Activated CD4-positive, alpha-beta memory T cell treated with anti-CD3 and anti-CD28 coated beads, Interleukin-2, amount 10 ng/mL, durations not matched to agents 7 days and 5 days (primary cell): ENCODE measurements around the gene PDSS1. TPM values are rescaled to one million over a fixed set of nuclear protein-coding genes. Genes with fewer than 3 reads are reported as not detected.

Experiments
- CTCF ChIA-PET: fragments of 350-600 bp; sonication (Branson Sonifier 250); formaldehyde crosslinking; loops from one replicate; lab custom pipeline; 2021; ENCODE audit warnings: antibody characterized with exemption, inconsistent platforms; lab: Charles Lee
- POLR2A ChIA-PET: fragments of 350-600 bp; sonication (Branson Sonifier 250); formaldehyde crosslinking; loops from one replicate; lab custom pipeline; 2021; ENCODE audit warnings: antibody characterized with exemption; lab: Charles Lee
- DNase-seq: peaks from one replicate; pipeline ENCODE4 v3.0.0-alpha.2; 2020
- H3K27ac Mint-ChIP-seq: one replicate; pipeline ENCODE4 v1.8.0; 2021; ENCODE audit warnings: mild to moderate bottlenecking, mixed read lengths
- H3K27me3 Mint-ChIP-seq: one replicate; pipeline ENCODE4 v1.8.0; 2021; ENCODE audit warnings: mixed read lengths
- H3K36me3 Mint-ChIP-seq: one replicate; pipeline ENCODE4 v1.8.0; 2021; ENCODE audit warnings: low read depth, mixed read lengths
- H3K4me1 Mint-ChIP-seq: one replicate; pipeline ENCODE4 v1.8.0; 2021; ENCODE audit warnings: mixed read lengths
- H3K4me3 Mint-ChIP-seq: one replicate; pipeline ENCODE4 v1.8.0; 2021; ENCODE audit warnings: mild to moderate bottlenecking, mixed read lengths
- H3K9me3 Mint-ChIP-seq: one replicate; pipeline ENCODE4 v1.8.0; 2021; ENCODE audit warnings: mixed read lengths
- total RNA-seq, 2 experiments: library from RNA; stranded (reverse); gene quantifications; one replicate each; pipeline ENCODE4 v1.2.3, GENCODE V29; 2021

The PDSS1 gene
- total RNA-seq, 2 experiments from 2014 or later = 10.7 to 12.9 TPM

DNA sequence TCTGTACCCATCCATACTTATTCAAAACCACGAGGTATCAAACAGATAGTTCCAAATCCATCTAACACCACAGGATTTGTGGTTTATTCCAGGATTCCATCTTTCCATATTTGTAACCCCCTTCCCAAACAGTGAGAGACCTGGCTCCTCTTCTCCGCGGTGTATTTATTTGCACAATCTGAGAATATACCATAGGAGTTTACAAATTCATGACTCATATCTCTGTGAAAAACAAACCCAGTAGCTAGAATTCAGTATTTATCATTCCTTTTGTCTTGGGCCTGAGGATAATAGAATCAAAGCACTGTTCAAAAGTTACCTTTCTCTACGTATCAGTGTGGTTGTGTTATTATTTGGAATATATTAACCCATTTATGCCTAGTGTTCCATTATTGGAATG is 31.9 kb downstream of the PDSS1 start:
- POLR2A ChIA-PET = interaction anchor here (1.2 kb wide), 1 partner anchor 10 kb away, joined by 4 read pairs; no protein-coding TSS in a partner anchor
- H3K27me3 Mint-ChIP-seq = no peaks in the 10 kb centered on the region
- no peak overlapping the region for H3K4me3 Mint-ChIP-seq
- H3K27ac Mint-ChIP-seq = no peak overlapping the region
- CTCF ChIA-PET = interaction anchor here (0.6 to 5.5 kb wide), 3 partner anchors 131 to 370 kb away, joined by 3 to 116 read pairs (median 36); partner anchors contain the start of gene ABI1
- H3K4me1 Mint-ChIP-seq = peaks cover 12% of the 10 kb centered on the region
- no peak for DNase-seq
- no peaks in the 10 kb centered on the region for H3K9me3 Mint-ChIP-seq
- peaks cover 47% of the 10 kb centered on the region for H3K36me3 Mint-ChIP-seq

DNA sequence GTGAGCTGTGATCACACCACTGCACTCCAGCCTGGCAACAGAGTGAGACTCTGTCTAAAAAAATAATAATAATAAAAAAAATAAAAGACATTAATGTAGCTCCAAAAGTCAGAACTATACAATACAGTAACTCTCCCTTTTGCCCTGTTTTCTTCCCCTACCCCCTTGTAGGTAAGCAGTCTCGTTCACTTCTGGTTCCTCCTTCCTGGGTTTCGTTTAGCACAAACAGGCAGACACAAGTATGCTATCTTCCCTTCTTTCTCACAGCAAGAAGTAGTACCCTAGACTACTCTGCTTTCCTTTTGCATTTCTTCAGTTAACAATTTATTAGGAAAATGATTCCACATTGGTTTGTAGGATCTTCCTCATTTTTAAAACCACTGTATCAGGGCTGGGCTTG is 33.1 kb downstream of the PDSS1 start:
- no peak for DNase-seq
- Mint-ChIP-seq H3K4me1 (peaks cover 15% of the 10 kb centered on the region), H3K27ac (peak overlapping the region; percentile 42), H3K9me3 (no peaks in the 10 kb centered on the region), H3K36me3 (peaks cover 42% of the 10 kb centered on the region), H3K4me3 (no peak overlapping the region), H3K27me3 (no peaks in the 10 kb centered on the region)
- POLR2A ChIA-PET = no interaction called here
- CTCF ChIA-PET = no interaction called here

DNA sequence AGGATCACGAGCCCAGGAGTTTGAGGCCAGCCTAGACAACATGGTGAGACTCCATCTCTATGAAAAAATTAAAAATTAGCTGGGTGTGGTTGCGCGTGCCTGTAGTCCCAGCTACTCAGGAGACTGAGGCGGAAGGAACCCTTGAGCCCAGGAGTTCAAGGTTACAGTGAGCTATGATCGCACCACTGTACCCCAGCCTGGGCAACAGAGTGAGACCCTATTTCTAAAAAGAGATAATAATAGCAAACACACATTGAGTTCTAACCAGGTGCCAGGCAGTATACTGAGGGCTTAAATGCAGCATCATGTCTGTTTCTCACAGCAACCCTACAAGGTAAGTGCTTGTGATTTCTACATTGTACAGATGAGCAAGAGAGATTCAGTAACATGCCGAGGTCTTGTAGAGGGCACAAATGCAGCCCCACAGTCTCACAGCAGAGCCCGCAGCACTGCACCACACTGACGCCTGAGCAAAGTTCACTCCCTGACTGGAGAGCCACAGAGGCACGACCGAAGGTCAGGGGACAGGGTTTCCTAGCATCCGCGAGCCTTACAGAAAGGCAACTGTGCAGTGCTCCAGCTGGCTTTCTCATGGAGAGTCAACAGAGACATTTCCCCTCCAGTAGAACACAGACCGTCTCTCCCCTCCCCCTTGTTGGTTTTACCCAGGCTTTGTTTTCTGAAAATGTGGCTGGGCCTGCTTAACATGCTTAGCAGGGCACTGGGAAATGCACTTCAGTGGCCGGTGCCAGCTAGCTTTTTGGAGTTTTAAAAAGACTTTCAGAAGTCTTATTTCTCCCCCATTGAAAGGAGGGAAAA is 36.5 kb downstream of the PDSS1 start:
- Mint-ChIP-seq H3K27ac (peak overlapping the region; percentile 14), H3K4me3 (no peak overlapping the region), H3K4me1 (peaks cover 39% of the 10 kb centered on the region)

DNA sequence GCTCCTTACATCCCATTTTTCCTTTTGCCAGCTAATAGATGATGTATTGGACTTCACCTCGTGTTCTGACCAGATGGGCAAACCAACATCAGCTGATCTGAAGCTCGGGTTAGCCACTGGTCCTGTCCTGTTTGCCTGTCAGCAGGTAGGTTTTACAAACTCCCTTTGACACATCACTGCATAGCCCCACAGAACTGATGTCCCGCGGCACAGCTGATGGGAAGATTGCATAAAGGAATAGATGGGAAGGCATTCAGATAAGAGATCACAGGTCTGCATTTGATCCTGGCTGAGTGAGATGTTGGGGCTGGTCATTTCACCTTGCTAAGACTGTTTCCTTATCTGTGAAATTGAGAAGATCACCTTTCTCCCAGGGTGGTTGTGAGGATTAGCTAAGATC is 37.9 kb downstream of the PDSS1 start:
- H3K4me1 Mint-ChIP-seq = peaks cover 51% of the 10 kb centered on the region
- H3K27ac Mint-ChIP-seq = no peak overlapping the region
- H3K9me3 Mint-ChIP-seq = no peaks in the 10 kb centered on the region
- ChIA-PET CTCF (interaction anchor here (1.2 to 2.6 kb wide), 2 partner anchors 9 to 10 kb away, joined by 3 to 20 read pairs; no protein-coding TSS in a partner anchor), POLR2A (interaction anchor here (0.7 to 1.3 kb wide), 5 partner anchors 9 to 365 kb away, joined by 3 to 5 read pairs (median 3); partner anchors contain the start of genes ABI1 and ANKRD26)
- DNase-seq = no peak
- H3K4me3 Mint-ChIP-seq = no peak overlapping the region
- no peaks in the 10 kb centered on the region for H3K27me3 Mint-ChIP-seq
- H3K36me3 Mint-ChIP-seq = peaks cover 64% of the 10 kb centered on the region

More for the DNA sequence above, 36.5 kb downstream of the PDSS1 start:
- peaks cover 63% of the 10 kb centered on the region for H3K36me3 Mint-ChIP-seq
- no peak for DNase-seq
- H3K27me3 Mint-ChIP-seq = no peaks in the 10 kb centered on the region
- ChIA-PET CTCF (interaction anchor here (1.2 to 2.6 kb wide), 3 partner anchors 7 to 12 kb away, joined by 3 to 20 read pairs (median 9); no protein-coding TSS in a partner anchor), POLR2A (interaction anchor here (1.2 to 1.8 kb wide), 3 partner anchors 12 to 366 kb away, joined by 3 to 5 read pairs (median 3); partner anchors contain the start of gene ANKRD26)
- H3K9me3 Mint-ChIP-seq = no peaks in the 10 kb centered on the region

DNA sequence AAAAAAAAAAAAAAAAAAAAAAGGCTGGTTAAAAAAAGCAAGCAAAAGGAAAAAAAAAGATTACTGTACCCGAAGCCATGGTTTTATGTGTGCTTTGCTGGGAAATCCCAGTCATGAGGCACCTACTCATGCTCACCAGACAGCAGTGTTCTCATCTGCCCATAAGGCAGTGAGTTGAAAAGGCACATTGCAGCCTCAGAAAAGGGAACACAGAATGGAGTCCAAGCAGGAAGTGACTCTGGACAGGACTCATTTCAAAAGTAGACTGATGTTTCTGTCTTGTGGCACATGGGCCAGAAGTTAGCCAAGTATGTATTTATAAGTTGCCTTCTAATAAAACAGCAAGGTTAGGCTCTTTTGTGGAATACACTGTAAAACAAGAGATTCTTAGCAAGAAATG is 40.2 kb downstream of the PDSS1 start:
- Mint-ChIP-seq H3K36me3 (peaks cover 72% of the 10 kb centered on the region), H3K4me1 (peaks cover 67% of the 10 kb centered on the region), H3K9me3 (no peaks in the 10 kb centered on the region), H3K27ac (peak overlapping the region; percentile 90), H3K4me3 (no peak overlapping the region), H3K27me3 (no peaks in the 10 kb centered on the region)
- POLR2A ChIA-PET = no interaction called here
- peak; percentile 60 for DNase-seq
- CTCF ChIA-PET = interaction anchor here (0.9 kb wide), 1 partner anchor 12 kb away, joined by 3 read pairs; no protein-coding TSS in a partner anchor

- ChIA-PET CTCF (interaction anchor here (0.8 kb wide), 1 partner anchor 12 kb away, joined by 5 read pairs; no protein-coding TSS in a partner anchor), POLR2A (interaction anchor here (0.9 to 3.6 kb wide), 7 partner anchors 9 to 504 kb away, joined by 3 to 22 read pairs (median 10); partner anchors contain the start of genes ABI1, PDSS1 and YME1L1)
- DNase-seq = no peak
- Mint-ChIP-seq H3K36me3 (peaks cover 75% of the 10 kb centered on the region), H3K9me3 (no peaks in the 10 kb centered on the region), H3K4me1 (peaks cover 73% of the 10 kb centered on the region), H3K27ac (peak overlapping the region; percentile 90), H3K27me3 (no peaks in the 10 kb centered on the region), H3K4me3 (no peak overlapping the region)
Observed at GRCh38 chr10:26738301-26738911, 40.9 kb downstream of the PDSS1 start.

DNA sequence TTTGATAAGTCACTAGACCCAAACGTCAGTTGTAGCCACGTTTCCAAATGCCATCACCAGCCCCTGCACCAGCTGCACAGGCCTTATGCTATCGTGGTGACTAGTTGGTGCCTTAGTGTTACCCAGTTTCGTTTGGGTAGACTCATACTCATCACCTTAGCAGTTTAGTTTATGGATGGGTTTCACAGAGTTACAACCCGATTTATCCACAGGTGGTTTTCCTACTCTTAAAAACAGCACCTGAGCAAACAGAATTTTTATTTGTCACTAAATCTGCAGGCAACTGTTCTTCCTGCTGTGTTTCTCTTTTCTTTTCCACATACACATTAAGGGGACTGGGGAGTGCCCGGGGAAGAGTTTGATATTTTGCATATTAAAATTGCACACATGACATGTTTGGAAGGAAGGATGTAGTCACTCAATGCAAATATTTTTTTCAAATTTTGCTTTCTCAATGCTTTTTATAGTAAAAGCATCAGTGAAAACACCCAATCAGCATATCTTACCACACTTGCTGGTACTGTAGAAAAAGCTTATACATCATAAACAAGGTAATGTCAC is 41.6 kb downstream of the PDSS1 start:
- Mint-ChIP-seq H3K9me3 (no peaks in the 10 kb centered on the region), H3K27ac (peak overlapping the region; percentile 90), H3K4me1 (peaks cover 80% of the 10 kb centered on the region), H3K27me3 (no peaks in the 10 kb centered on the region), H3K4me3 (peak overlapping the region; percentile 38), H3K36me3 (peaks cover 80% of the 10 kb centered on the region)
- DNase-seq = peak; percentile 47
- POLR2A ChIA-PET = interaction anchor here (0.9 to 3.6 kb wide), 12 partner anchors 10 to 503 kb away, joined by 3 to 22 read pairs (median 4); partner anchors contain the start of genes ABI1, MASTL, PDSS1 and YME1L1
- CTCF ChIA-PET = interaction anchor here (0.8 to 1.8 kb wide), 4 partner anchors 10 to 142 kb away, joined by 3 to 5 read pairs (median 4); no protein-coding TSS in a partner anchor

- peak overlapping the region; percentile 90 for H3K27ac Mint-ChIP-seq
- H3K9me3 Mint-ChIP-seq = no peaks in the 10 kb centered on the region
- DNase-seq = no peak
- H3K4me1 Mint-ChIP-seq = peaks cover 86% of the 10 kb centered on the region
- H3K36me3 Mint-ChIP-seq = peaks cover 83% of the 10 kb centered on the region
- POLR2A ChIA-PET = interaction anchor here (0.9 to 3.6 kb wide), 4 partner anchors 15 to 119 kb away, joined by 3 to 22 read pairs (median 8); partner anchors contain the start of genes ABI1 and PDSS1
- no peak overlapping the region for H3K4me3 Mint-ChIP-seq
- no peaks in the 10 kb centered on the region for H3K27me3 Mint-ChIP-seq
- CTCF ChIA-PET = interaction anchor here (1.6 to 2.0 kb wide), 2 partner anchors 10 to 120 kb away, joined by 4 to 8 read pairs; partner anchors contain the start of gene ABI1
Observed at GRCh38 chr10:26741368-26741767, 43.9 kb downstream of the PDSS1 start.

GRCh38 chr10:26743091-26743490 is 45.6 kb downstream of the PDSS1 start:
- Mint-ChIP-seq H3K4me3 (no peak overlapping the region), H3K27ac (peak overlapping the region; percentile 90), H3K36me3 (peaks cover 78% of the 10 kb centered on the region), H3K9me3 (no peaks in the 10 kb centered on the region), H3K27me3 (no peaks in the 10 kb centered on the region), H3K4me1 (peaks cover 72% of the 10 kb centered on the region)
- ChIA-PET POLR2A (no interaction called here), CTCF (no interaction called here)
- no peak for DNase-seq

DNA sequence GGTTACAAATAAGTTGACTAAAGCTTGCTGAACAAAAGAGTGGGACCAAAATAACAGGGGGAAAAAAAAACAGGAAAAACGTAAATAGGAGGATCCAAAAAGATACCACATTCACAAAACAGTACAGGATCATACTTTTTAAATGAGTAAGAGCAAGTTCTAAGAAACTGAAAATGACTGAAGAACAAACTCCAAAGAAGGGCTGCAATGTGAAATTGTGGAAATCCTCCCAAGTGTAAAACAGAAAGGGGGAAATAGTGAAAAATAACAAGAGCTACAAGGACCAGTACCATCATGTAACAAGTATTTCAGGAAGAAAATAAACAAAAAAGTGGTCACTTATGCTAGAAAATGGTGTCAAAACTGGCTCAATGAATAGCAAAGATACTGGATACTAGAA is 46.3 kb downstream of the PDSS1 start:
- H3K4me1 Mint-ChIP-seq = peaks cover 64% of the 10 kb centered on the region
- no peaks in the 10 kb centered on the region for H3K27me3 Mint-ChIP-seq
- ChIA-PET CTCF (interaction anchor here (1.1 kb wide), 1 partner anchor 117 kb away, joined by 3 read pairs; the partner anchor contains the start of gene ABI1), POLR2A (interaction anchor here (0.9 to 3.0 kb wide), 2 partner anchors 9 to 117 kb away, joined by 3 to 6 read pairs; partner anchors contain the start of gene ABI1)
- no peak for DNase-seq
- peak overlapping the region; percentile 58 for H3K27ac Mint-ChIP-seq
- H3K4me3 Mint-ChIP-seq = no peak overlapping the region
- peaks cover 76% of the 10 kb centered on the region for H3K36me3 Mint-ChIP-seq
- H3K9me3 Mint-ChIP-seq = no peaks in the 10 kb centered on the region

- H3K27me3 Mint-ChIP-seq = no peaks in the 10 kb centered on the region
- DNase-seq = no peak
- H3K4me3 Mint-ChIP-seq = no peak overlapping the region
- H3K4me1 Mint-ChIP-seq = peaks cover 43% of the 10 kb centered on the region
- peaks cover 63% of the 10 kb centered on the region for H3K36me3 Mint-ChIP-seq
- no peaks in the 10 kb centered on the region for H3K9me3 Mint-ChIP-seq
- H3K27ac Mint-ChIP-seq = peak overlapping the region; percentile 51
- ChIA-PET CTCF (interaction anchor here (0.7 to 1.3 kb wide), 3 partner anchors 11 to 115 kb away, joined by 3 to 5 read pairs (median 3); partner anchors contain the start of gene ABI1), POLR2A (interaction anchor here (1.0 to 3.0 kb wide), 5 partner anchors 9 to 115 kb away, joined by 4 to 6 read pairs (median 5); partner anchors contain the start of gene ABI1)
Observed at GRCh38 chr10:26746061-26746460, 48.6 kb downstream of the PDSS1 start.
